HG02973 (cell line): ENCODE measurements around the gene SLC2A8.

Source experiments
- ATAC-seq: cut with Tn5 transposase; IDR thresholded peaks from one replicate; pipeline ENCODE4 v1.9.1; 2021; ENCODE audit warnings: moderate library complexity; ENCODE audit not compliant: unreplicated experiment

The SLC2A8 gene

DNA sequence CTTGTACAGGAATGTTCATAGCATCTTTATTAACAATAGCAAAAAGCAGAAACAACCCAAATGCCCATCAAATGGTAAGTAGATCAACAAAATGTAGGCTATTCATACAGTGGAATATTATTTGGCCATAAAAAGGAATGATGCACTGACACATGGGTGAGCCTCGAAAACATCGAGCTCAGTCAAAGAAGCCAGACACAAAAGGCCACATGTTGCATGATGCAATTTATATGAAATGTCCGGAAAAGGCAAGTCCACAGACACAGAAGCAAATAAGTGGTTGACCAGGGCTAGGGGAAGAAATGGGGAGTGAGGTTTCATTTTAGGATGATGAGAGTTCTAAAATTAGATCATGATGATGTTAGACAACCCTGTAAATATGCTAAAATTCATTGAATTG, 16.5 kb upstream of the SLC2A8 start:
- no peak for ATAC-seq

GRCh38 chr9:127382541-127382940, 14.4 kb upstream of the SLC2A8 start:
- ATAC-seq: no peak

DNA sequence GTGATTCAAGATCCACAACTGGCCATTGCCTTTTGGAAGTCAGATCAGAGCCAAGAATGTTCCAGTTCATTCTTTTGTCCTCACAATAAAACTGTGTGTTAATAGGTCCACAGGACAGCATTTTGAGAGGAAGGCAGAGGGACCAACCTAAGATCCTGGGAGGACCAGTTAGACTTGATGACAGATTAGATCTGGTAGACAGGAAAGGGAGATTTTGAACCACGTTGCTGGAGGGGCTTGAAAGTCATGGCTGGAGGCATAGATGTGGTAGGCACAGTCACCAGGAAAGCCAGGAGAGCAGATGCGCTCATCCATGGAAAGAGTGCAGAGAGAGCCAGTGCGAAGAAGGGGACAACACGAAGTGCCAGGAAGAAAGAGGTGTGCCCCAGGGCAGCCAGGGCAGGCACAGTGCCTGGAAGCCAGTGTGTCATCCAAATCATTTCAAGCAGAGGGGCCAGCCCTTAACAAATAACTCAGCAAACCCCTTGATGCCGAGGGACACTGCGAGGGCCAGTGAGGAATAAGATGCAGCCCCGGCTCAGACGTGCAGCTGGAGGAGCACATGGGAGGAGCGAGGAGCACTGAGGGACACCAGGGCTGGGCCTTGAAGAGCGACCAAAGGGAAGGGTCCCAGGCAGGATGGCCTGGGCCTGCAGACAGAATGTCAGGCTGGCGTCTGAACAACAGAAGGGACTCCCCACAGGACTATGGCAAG, 12.8 kb upstream of the SLC2A8 start:
- ATAC-seq: no peak

DNA sequence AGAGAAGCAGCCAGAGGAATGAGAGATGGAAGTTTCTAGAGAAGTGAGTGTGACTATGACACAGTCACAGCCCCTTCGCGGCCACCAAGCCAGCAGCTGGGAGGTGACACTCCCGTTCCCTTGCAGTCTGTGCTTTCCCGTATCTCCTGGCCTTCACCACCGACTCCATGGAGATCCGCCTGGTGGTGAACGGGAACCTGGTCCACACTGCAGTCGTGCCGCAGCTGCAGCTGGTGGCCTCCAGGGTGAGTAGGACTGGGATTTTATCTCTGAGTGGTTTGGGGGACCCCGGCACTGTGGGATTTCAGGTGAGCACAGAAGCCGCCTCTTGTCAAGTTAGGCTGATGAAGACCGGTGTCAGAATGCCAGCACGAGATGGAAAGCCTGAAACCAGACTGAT, 12.1 kb upstream of the SLC2A8 start:
- no peak for ATAC-seq

GRCh38 chr9:127386249-127386648, 10.7 kb upstream of the SLC2A8 start:
- no peak for ATAC-seq

DNA sequence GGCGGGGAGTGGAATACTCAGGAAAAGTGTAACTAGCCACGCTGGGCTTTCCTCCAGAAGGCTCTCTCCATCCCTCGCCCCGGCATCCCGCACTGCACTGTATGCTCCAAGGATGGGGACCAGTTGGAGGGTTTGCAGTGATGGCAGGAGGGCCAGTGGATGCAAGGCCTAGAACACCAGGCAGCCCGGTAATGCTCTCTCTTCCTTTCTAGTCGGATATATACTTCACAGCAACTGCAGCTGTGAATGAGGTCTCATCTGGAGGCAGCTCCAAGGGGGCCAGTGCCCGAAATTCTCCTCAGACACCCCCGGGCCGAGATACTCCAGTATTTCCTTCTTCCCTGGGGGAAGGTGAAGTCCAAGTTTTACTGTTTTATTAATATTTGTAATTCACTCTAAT, 10.0 kb upstream of the SLC2A8 start:
- ATAC-seq: no peak

DNA sequence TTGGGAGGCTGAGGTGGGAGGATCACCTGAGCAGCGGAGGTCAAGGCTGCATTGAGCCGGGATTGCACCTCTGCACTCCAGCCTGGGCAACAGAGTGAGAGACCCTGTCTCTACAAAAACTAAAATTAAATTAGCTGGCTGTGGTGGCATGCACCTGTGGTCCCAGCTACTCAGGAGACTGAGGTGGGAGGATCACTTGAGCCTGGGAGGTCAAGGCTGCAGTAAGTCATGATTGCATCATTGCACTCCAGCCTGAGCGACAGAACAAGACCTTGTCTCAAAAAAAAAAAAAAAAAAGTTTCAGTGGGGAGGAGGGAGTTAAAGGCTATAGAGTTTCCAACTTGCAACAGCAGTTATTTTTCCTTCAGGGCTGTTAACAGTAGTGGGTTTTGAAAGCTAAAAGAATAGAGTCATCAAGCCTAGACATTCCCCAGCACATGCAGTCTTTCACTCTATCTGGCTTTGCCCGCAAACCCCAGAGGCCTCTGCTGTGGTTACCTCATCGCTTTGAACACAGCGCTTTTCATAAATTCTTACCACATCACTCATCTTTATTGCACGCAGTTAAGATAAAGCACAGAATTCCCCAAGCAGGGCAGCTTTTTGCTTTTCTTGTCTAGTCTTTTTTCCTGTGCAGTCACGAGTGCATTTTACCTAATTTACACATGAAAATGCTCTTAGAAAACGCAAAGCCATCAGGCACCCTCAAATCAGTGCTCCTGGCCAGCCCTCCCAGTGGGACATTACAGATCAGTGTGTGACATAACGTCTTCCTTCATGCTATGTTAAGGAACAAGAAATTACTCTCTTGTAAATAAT, 8.7 kb upstream of the SLC2A8 start:
- peak; percentile 74 for ATAC-seq

DNA sequence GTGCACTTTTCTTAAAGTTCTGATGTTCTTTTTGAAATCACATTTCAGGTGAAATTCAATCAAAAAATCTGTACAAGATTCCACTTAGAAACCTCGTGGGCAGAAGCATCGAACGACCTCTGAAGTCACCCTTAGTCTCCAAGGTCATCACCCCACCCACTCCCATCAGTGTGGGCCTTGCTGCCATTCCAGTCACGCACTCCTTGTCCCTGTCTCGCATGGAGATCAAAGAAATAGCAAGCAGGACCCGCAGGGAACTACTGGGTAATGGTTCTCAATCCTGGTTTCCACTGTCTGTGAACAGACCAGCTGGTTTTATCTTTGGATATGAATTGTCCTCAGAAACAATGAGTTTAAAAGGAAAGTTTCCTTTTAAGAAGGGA, 8.1 kb upstream of the SLC2A8 start:
- ATAC-seq: no peak

DNA sequence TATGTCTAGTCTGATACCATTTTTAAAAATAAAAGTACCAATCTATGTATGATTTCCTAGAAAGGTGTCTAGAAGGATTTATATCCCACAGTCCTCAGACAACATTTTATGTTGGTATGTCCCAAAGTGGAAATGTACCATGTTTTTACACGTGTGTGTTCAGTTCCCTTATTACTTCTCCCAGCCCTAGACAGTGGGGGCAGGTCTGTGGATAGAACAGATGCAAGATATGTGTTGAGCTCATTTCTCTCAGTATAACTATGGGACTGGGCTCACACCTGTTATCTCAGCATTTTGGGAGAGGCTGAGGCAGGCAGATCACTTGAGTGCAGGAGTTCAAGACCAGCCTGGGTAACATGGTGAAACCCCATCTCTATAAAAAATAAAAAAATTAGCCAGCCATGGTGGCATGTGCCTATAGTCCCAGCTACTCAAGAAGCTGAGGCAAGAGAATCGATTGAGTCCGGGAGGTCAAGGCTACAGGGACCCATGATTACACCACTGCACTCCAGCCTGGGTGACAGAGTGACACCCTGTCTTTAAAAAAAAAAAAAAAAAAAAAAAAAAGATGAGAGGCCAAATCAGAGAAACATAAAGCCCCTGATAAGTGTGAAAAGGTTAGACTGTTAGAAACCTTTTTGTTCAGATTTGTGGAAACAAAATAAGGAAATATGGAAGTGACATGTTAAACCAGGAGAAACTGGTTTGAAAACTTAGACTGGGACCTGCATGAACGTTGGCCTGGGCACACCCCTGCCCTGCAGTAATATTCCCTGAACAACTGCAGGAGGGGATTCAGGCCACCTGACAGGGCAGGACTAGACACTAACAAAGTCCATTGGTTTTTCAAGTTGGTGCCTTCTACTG, 7.4 kb upstream of the SLC2A8 start:
- ATAC-seq: no peak

GRCh38 chr9:127390248-127390545, 6.8 kb upstream of the SLC2A8 start:
- no peak for ATAC-seq

- no peak for ATAC-seq
These were observed 6.4 kb upstream of the SLC2A8 start for GRCh38 chr9:127390563-127390962.

- no peak for ATAC-seq
These were observed 4.8 kb upstream of the SLC2A8 start for GRCh38 chr9:127392166-127392565.

- no peak for ATAC-seq
These were observed 4.0 kb upstream of the SLC2A8 start for GRCh38 chr9:127392976-127393375.

DNA sequence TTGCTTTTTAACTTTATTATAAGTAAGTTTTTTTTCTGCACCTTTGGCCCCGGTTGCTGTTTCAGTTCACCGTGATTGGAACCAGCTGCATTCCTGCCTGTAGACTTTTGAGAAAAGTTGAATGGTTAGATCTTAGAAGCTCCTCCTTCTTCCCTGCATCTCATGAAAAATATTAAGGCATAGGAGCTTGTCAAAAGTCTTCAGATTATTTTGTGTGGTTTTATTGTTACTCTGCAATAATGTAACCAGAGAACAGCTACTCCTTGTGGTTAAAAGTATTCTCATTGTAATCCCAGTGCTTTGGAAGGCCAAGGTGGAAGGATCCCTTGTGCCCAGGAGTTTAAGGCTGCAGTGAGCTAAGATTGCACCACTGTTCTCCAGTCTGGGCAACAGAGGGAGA, 3.3 kb upstream of the SLC2A8 start:
- ATAC-seq: no peak

DNA sequence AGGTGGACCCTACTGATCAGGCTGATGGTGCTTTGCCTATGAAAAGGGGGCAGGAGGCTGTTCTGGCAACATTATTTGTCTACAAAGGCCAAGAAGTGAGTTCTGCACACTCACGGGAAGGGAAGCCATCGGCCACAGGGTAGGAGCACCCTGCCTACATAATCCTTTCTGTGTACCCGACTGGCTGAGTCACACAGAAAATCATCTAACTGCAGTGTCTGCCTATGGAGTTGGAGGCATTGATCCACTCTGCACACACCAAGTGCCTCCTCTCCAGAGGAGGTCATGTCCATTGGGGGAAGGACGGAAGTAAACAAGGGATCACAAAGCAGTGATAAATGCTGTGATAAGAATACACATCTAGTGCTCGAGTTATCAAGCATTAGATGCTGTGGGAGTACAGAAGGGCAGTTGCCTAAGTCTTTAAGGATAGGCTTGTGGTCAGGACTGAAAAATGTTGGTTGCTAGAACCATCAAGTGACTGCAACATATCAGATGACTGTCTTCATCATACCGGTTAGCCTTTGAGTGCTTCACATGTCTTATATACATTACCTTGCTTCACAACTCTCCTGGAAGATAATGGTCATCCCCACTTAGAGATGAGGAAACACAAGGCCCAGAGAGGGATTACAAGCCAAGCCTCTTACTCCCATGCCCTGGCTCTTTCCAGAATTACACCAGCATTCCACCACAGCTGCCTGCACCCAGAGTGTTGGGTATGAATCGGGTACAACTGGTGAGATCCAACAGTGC, 1.3 kb upstream of the SLC2A8 start:
- no peak for ATAC-seq

GRCh38 chr9:127396253-127396807, 639 bp upstream of the SLC2A8 start:
- no peak for ATAC-seq

- ATAC-seq: no peak
These were observed 791 bp downstream of the SLC2A8 start for GRCh38 chr9:127397646-127398274.

GRCh38 chr9:127398275-127398647, 1.3 kb downstream of the SLC2A8 start:
- no peak for ATAC-seq

DNA sequence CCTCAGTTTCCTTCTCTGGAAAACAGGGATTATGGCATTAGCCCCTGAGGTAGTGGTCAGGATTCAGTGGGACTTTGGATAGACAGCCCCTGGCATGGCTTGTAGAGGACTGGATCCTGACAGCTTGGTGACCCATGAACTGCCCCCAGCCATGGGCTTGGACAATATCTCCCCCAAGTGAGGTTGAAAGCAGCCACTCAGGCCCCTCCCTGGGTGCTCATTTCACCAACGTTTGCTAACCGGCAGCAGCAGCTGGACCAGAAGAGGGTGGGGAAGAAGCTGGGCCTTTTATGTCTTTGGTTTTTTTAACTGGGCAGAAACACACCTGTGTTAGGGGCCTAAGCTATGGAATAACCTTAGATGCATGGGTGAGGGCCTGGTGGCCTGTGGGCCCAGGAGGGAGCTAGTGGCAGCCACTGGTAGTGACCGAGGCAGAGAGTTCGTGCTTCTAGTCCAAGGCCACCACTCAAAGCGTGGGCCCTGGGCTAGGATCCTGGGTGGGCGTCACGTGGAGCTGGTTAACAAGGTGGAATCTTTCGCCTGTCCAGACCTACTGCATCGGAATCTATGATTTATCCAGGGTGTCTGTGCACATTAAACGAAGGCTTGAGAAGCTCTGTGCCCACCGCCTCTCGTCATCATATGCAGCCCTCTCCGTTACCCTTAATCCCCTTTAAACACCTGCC, 1.9 kb downstream of the SLC2A8 start:
- ATAC-seq: no peak
